Astrocyte (in vitro differentiated cells and primary cell): ENCODE data around the gene B3GNT9. TPM values are rescaled to one million over a fixed set of nuclear protein-coding genes. Genes with fewer than 3 reads are reported as not detected.

ENCODE experiments used
- DNase-seq: peaks from one replicate; pipeline ENCODE4 v3.0.0-alpha.2; 2010; ENCODE audit warnings: low read depth
- FAIRE-seq: peaks from 2 replicates; lab custom pipeline; 2011; peaks lifted over from hg19 to GRCh38; lab: Jason Lieb, UNC
- H2AFZ ChIP-seq: 2 replicates; pipeline ENCODE4 v1.6.0; 2012; ENCODE audit warnings: low read depth, low read length, inconsistent platforms
- H3K27ac ChIP-seq: 2 replicates; pipeline ENCODE4 v1.5.1; 2011; ENCODE audit warnings: low read depth, low read length, inconsistent platforms
- H3K27me3 ChIP-seq: 2 replicates; pipeline ENCODE4 v1.6.0; 2011; ENCODE audit warnings: low read length, inconsistent platforms; ENCODE audit not compliant: insufficient read depth
- H3K36me3 ChIP-seq: 2 replicates; pipeline ENCODE4 v1.5.1; 2011; ENCODE audit warnings: low read length, inconsistent platforms; ENCODE audit not compliant: insufficient read depth
- H3K4me1 ChIP-seq: 2 replicates; pipeline ENCODE4 v1.5.1; 2011; ENCODE audit warnings: low read length, inconsistent platforms; ENCODE audit not compliant: insufficient read depth
- H3K4me2 ChIP-seq: 2 replicates; pipeline ENCODE4 v1.6.0; 2012; ENCODE audit warnings: low read length, inconsistent platforms
- H3K4me3 ChIP-seq: 2 replicates; pipeline ENCODE4 v1.5.1; 2011; ENCODE audit warnings: low read depth, mild to moderate bottlenecking, low read length, inconsistent platforms; ENCODE audit not compliant: insufficient read depth
- H3K79me2 ChIP-seq: 2 replicates; pipeline ENCODE4 v1.6.0; 2012; ENCODE audit warnings: mild to moderate bottlenecking, low read length, inconsistent platforms; ENCODE audit not compliant: insufficient read depth
- H3K9ac ChIP-seq: 2 replicates; pipeline ENCODE4 v1.6.0; 2012; ENCODE audit warnings: mild to moderate bottlenecking, low read length, inconsistent platforms
- H3K9me3 ChIP-seq: 2 replicates; pipeline ENCODE4 v1.5.1; 2012; ENCODE audit warnings: low read depth, mild to moderate bottlenecking, low read length, inconsistent platforms; ENCODE audit not compliant: insufficient read depth
- H4K20me1 ChIP-seq: 2 replicates; pipeline ENCODE4 v1.6.0; 2012; ENCODE audit warnings: low read length, inconsistent platforms; ENCODE audit not compliant: insufficient read depth
- H3K27ac Mint-ChIP-seq: one replicate; pipeline ENCODE4 v1.8.0; 2021; ENCODE audit warnings: mild to moderate bottlenecking, mixed read lengths; ENCODE audit not compliant: unreplicated experiment
- H3K27me3 Mint-ChIP-seq: one replicate; pipeline ENCODE4 v1.8.0; 2021; ENCODE audit warnings: low read depth, mixed read lengths; ENCODE audit not compliant: unreplicated experiment
- H3K36me3 Mint-ChIP-seq: one replicate; pipeline ENCODE4 v1.8.0; 2021; ENCODE audit warnings: low read depth, mixed read lengths; ENCODE audit not compliant: unreplicated experiment
- H3K4me1 Mint-ChIP-seq: one replicate; pipeline ENCODE4 v1.8.0; 2021; ENCODE audit warnings: low read depth, mixed read lengths; ENCODE audit not compliant: unreplicated experiment
- H3K4me3 Mint-ChIP-seq: one replicate; pipeline ENCODE4 v1.8.0; 2021; ENCODE audit warnings: mild to moderate bottlenecking, moderate library complexity, mixed read lengths; ENCODE audit not compliant: unreplicated experiment
- H3K9me3 Mint-ChIP-seq: one replicate; pipeline ENCODE4 v1.8.0; 2021; ENCODE audit warnings: mild to moderate bottlenecking, mixed read lengths; ENCODE audit not compliant: unreplicated experiment
- EZH2 ChIP-seq: IDR thresholded peaks from 2 replicates; pipeline ENCODE4 v1.6.1; 2012; ENCODE audit warnings: mild to moderate bottlenecking, low read length, inconsistent platforms; ENCODE audit not compliant: insufficient read depth
- total RNA-seq: library from RNA; stranded (reverse); gene quantifications from 2 replicates; pipeline ENCODE4 v1.2.1, GENCODE V29; 2021
- TF ChIP-seq, protein P1 (sequence below): IDR thresholded peaks from 2 replicates; pipeline ENCODE4 v1.5.1; 2011; ENCODE audit warnings: low read depth, mild to moderate bottlenecking, inconsistent platforms, low read length, moderate library complexity; ENCODE audit not compliant: insufficient read depth

The B3GNT9 gene
- total RNA-seq, 1 donor from 2014 or later: 7.6 TPM

DNA sequence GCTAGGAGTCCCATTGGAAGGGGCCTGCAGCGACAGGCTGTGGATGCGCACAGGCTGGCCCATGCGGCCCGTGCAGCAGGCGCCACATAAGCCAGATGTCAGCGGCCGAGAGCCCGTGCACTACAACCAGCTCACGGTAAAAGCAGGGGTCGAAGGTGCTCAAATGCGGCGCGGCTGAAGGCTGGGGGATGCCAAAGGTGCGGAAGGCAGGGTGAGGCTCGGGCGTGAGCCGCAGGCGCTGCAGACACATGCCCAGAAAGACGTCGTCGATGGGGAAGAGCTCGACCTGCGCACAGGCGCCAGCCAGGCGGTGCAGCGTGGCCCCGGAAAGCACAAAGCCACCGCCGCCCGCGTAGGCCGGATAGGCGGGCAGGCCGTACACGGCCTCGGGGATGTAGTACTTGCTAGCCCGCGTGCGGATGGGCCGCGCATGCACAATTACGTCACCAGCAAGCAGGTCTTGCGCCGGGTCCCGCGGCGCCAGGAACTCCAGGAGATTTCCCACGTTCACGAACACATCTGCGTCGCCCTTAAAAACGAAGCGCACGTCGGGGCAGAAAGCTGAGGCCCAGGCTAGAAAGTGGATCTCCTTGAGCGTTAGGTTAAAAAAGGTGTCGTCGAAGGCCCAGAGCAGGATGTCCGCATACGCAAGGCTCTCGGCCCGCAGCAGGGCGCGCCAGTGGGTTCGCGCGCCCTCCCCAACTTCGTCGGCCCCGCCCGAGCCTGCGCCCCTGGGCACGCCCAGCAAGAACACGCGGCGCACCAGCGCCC lies 1.3 kb downstream of the B3GNT9 start:
- TF ChIP-seq, protein P1, sequence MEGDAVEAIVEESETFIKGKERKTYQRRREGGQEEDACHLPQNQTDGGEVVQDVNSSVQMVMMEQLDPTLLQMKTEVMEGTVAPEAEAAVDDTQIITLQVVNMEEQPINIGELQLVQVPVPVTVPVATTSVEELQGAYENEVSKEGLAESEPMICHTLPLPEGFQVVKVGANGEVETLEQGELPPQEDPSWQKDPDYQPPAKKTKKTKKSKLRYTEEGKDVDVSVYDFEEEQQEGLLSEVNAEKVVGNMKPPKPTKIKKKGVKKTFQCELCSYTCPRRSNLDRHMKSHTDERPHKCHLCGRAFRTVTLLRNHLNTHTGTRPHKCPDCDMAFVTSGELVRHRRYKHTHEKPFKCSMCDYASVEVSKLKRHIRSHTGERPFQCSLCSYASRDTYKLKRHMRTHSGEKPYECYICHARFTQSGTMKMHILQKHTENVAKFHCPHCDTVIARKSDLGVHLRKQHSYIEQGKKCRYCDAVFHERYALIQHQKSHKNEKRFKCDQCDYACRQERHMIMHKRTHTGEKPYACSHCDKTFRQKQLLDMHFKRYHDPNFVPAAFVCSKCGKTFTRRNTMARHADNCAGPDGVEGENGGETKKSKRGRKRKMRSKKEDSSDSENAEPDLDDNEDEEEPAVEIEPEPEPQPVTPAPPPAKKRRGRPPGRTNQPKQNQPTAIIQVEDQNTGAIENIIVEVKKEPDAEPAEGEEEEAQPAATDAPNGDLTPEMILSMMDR: no peak
- TF ChIP-seq EZH2: no peak
- Mint-ChIP-seq H3K4me3 (peak overlapping the region; percentile 57), H3K9me3 (peaks cover 4% of the 10 kb centered on the region), H3K27ac (peak overlapping the region; percentile 41), H3K36me3 (peaks cover 27% of the 10 kb centered on the region), H3K27me3 (peaks cover 28% of the 10 kb centered on the region), H3K4me1 (no peaks in the 10 kb centered on the region)
- Histone ChIP-seq H3K4me2 (peak overlapping the region; percentile 88), H3K79me2 (no peaks in the 10 kb centered on the region), H3K27me3 (peaks cover 10% of the 10 kb centered on the region), H3K9ac (no peak overlapping the region), H4K20me1 (peaks cover 28% of the 10 kb centered on the region), H3K4me3 (no peak overlapping the region), H3K36me3 (peaks cover 19% of the 10 kb centered on the region), H3K4me1 (peaks cover 2% of the 10 kb centered on the region), H3K9me3 (no peaks in the 10 kb centered on the region), H2AFZ (peak overlapping the region; percentile 81), H3K27ac (no peak overlapping the region)
- FAIRE-seq (no peak), DNase-seq (no peak)

DNA sequence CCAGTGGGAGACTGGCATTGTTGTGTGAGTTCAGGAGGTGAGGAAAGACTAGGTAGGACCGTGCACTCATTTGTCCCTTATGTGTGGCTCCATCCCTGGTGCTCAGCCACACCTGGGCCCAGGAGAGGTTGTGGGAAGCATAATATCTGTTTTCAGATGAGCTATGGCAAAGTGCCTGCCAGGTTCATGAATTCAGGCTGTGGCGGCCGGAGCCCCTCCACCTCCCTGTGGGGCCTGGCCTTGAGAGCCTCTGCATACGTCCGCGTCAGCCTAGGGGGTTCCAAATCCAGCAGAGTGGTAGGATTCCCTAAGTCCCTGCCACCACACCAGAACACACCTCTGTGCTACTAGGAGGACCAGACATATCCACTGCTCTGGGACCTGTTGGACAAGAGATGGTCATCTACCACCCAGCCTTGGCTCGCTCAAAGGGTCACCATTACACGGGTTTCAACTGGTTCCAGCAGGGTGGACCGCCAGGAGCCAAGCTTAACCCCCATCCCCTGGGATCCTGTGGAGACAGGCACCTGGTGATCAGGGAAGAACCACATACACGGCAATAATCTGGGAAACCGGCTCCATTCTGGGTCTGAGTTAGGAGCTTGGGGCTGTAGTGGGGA lies 2.0 kb downstream of the B3GNT9 start:
- H3K9me3 ChIP-seq: no peaks in the 10 kb centered on the region
- peaks cover 23% of the 10 kb centered on the region for H4K20me1 ChIP-seq
- no peak for FAIRE-seq
- Mint-ChIP-seq H3K36me3 (peaks cover 25% of the 10 kb centered on the region), H3K27me3 (peaks cover 23% of the 10 kb centered on the region), H3K9me3 (peaks cover 4% of the 10 kb centered on the region), H3K4me3 (peak overlapping the region; percentile 57), H3K4me1 (no peaks in the 10 kb centered on the region), H3K27ac (peak overlapping the region; percentile 41)
- no peak overlapping the region for H3K4me2 ChIP-seq
- no peak overlapping the region for H3K4me3 ChIP-seq
- TF ChIP-seq EZH2: no peak
- TF ChIP-seq, protein P1: no peak
- H2AFZ ChIP-seq: no peak overlapping the region
- H3K27me3 ChIP-seq: peaks cover 5% of the 10 kb centered on the region
- H3K27ac ChIP-seq: no peak overlapping the region
- H3K79me2 ChIP-seq: no peaks in the 10 kb centered on the region
- H3K36me3 ChIP-seq: peaks cover 26% of the 10 kb centered on the region
- peaks cover 2% of the 10 kb centered on the region for H3K4me1 ChIP-seq
- no peak overlapping the region for H3K9ac ChIP-seq
- DNase-seq: no peak
